CD8-positive, alpha-beta memory T cell (primary cell): ENCODE results near the gene GALNT7. TPM values are rescaled to one million over a fixed set of nuclear protein-coding genes. Genes with fewer than 3 reads are reported as not detected.

Experiments
- CTCF ChIA-PET: fragments of 350-600 bp; sonication (Branson Sonifier 250); formaldehyde crosslinking; loops from one replicate; lab custom pipeline; 2021; ENCODE audit warnings: antibody characterized with exemption; lab: Charles Lee
- POLR2A ChIA-PET: fragments of 350-600 bp; sonication (Branson Sonifier 250); formaldehyde crosslinking; loops from one replicate; lab custom pipeline; 2021; ENCODE audit warnings: antibody characterized with exemption; lab: Charles Lee
- DNase-seq, 5 donors: peaks; one replicate each; pipeline versions ENCODE4 v3.0.0 to v3.0.0-alpha.2; 2020 to 2022; ENCODE audit warnings: mixed read lengths in 1 of 5
- H3K27ac ChIP-seq: one replicate; pipeline ENCODE4 v1.7.0; 2013; ENCODE audit warnings: low read depth, mild to moderate bottlenecking, low read length, moderate library complexity
- H3K27me3 ChIP-seq: 2 replicates; pipeline ENCODE4 v1.7.0; 2013; ENCODE audit warnings: low read length, mild to moderate bottlenecking; ENCODE audit not compliant: insufficient read depth, poor library complexity, severe bottlenecking
- H3K36me3 ChIP-seq: 2 replicates; pipeline ENCODE4 v1.7.0; 2013; ENCODE audit warnings: mild to moderate bottlenecking, low read length, moderate library complexity; ENCODE audit not compliant: insufficient read depth
- H3K4me1 ChIP-seq: 2 replicates; pipeline ENCODE4 v1.7.0; 2013; ENCODE audit warnings: mild to moderate bottlenecking, low read length, moderate library complexity; ENCODE audit not compliant: insufficient read depth
- H3K4me3 ChIP-seq: 2 replicates; pipeline ENCODE4 v1.7.0; 2013; ENCODE audit warnings: mild to moderate bottlenecking, low read length
- H3K9me3 ChIP-seq: 2 replicates; pipeline ENCODE4 v1.7.0; 2013; ENCODE audit warnings: mild to moderate bottlenecking, low read length
- H3K27ac Mint-ChIP-seq, 8 donors: one replicate each; pipeline ENCODE4 v1.8.0; 2020 to 2021; ENCODE audit warnings: mixed read lengths in 8 of 8, mild to moderate bottlenecking in 6 of 8, inconsistent platforms in 3 of 8, moderate library complexity in 3 of 8
- H3K27me3 Mint-ChIP-seq, 2 donors: one replicate each; pipeline ENCODE4 v1.8.0; 2020 to 2021; ENCODE audit warnings: mixed read lengths in 2 of 2, mild to moderate bottlenecking in 1 of 2, moderate library complexity in 1 of 2
- H3K36me3 Mint-ChIP-seq, 3 donors: one replicate each; pipeline ENCODE4 v1.8.0; 2020 to 2021; ENCODE audit warnings: mixed read lengths in 3 of 3, inconsistent platforms in 1 of 3, mild to moderate bottlenecking in 1 of 3
- H3K4me1 Mint-ChIP-seq, 3 donors: one replicate each; pipeline ENCODE4 v1.8.0; 2020 to 2021; ENCODE audit warnings: mixed read lengths in 3 of 3, inconsistent platforms in 1 of 3, mild to moderate bottlenecking in 1 of 3
- H3K4me3 Mint-ChIP-seq, 7 donors: one replicate each; pipeline ENCODE4 v1.8.0; 2020 to 2021; ENCODE audit warnings: mixed read lengths in 7 of 7, mild to moderate bottlenecking in 6 of 7, moderate library complexity in 4 of 7, inconsistent platforms in 2 of 7
- H3K9me3 Mint-ChIP-seq, 5 donors: one replicate each; pipeline ENCODE4 v1.8.0; 2020 to 2022; ENCODE audit warnings: mixed read lengths in 5 of 5, mild to moderate bottlenecking in 3 of 5, moderate library complexity in 2 of 5, inconsistent platforms in 1 of 5
- polyA plus RNA-seq: library from polyadenylated mRNA; unstranded; fragments of 300-500 nt; fragmentation: Illumina TruSeq; gene quantifications from one replicate; pipeline ENCODE4 v1.2.3, GENCODE V29; 2021
- total RNA-seq, 2 experiments: library from RNA; stranded (reverse); gene quantifications; one replicate each; pipeline ENCODE4 v1.2.3, GENCODE V29; 2021

Gene GALNT7
- total and polyA plus RNA-seq, 3 experiments from 2014 or later = 10.0 to 18.0 (median 16.7) TPM

- H3K27me3 Mint-ChIP-seq = no peaks in the 10 kb centered on the region
- H3K4me1 Mint-ChIP-seq = peaks cover 14 to 30% (median 28%) of the 10 kb centered on the region in 3 donors
- peaks cover 0 to 2% (median 0%) of the 10 kb centered on the region in 3 donors for H3K36me3 Mint-ChIP-seq
- Histone ChIP-seq H3K4me1 (no peaks in the 10 kb centered on the region), H3K36me3 (no peaks in the 10 kb centered on the region), H3K9me3 (no peaks in the 10 kb centered on the region), H3K27me3 (no peaks in the 10 kb centered on the region), H3K27ac (no peak overlapping the region), H3K4me3 (no peak overlapping the region)
- ChIA-PET POLR2A (no interaction called here), CTCF (no interaction called here)
- no peak overlapping the region for H3K27ac Mint-ChIP-seq
- no peak overlapping the region for H3K4me3 Mint-ChIP-seq
- DNase-seq = no peak
- no peaks in the 10 kb centered on the region for H3K9me3 Mint-ChIP-seq
Observed at GRCh38 chr4:173242466-173243250, 74.0 kb downstream of the GALNT7 start.

DNA sequence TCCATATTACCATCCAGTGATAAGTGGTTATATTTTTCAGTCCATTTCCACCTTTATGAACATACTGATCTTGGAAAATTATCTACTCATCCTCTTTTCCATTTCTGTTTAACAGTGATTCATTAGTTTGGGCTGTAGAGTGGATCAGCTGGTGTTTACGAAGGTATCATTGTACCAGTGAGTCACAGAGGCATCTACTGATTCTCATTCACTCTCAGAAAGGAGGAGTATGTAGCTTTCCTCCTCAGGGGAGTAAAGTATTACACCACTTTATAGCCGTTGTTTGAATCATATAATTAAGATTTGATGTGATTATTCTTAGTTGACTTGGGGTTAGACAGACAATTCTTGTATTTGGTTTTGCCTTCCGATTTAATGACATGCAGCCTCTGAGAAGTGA, 74.7 kb downstream of the GALNT7 start:
- Mint-ChIP-seq H3K27me3 (no peaks in the 10 kb centered on the region), H3K4me3 (no peak overlapping the region), H3K9me3 (no peaks in the 10 kb centered on the region), H3K36me3 (peaks cover 0 to 4% (median 2%) of the 10 kb centered on the region in 3 donors), H3K4me1 (peaks cover 14 to 33% (median 28%) of the 10 kb centered on the region in 3 donors), H3K27ac (peak overlapping the region in 1 of 8 donors; percentile 28)
- no peak overlapping the region for H3K4me3 ChIP-seq
- no peak overlapping the region for H3K27ac ChIP-seq
- POLR2A ChIA-PET = no interaction called here
- no peaks in the 10 kb centered on the region for H3K9me3 ChIP-seq
- H3K4me1 ChIP-seq = no peaks in the 10 kb centered on the region
- H3K27me3 ChIP-seq = no peaks in the 10 kb centered on the region
- no peaks in the 10 kb centered on the region for H3K36me3 ChIP-seq
- DNase-seq = no peak
- CTCF ChIA-PET = no interaction called here

GRCh38 chr4:173243917-173244658, 75.5 kb downstream of the GALNT7 start:
- Histone ChIP-seq H3K36me3 (no peaks in the 10 kb centered on the region), H3K4me3 (no peak overlapping the region), H3K27me3 (no peaks in the 10 kb centered on the region), H3K27ac (no peak overlapping the region), H3K4me1 (no peaks in the 10 kb centered on the region), H3K9me3 (no peaks in the 10 kb centered on the region)
- DNase-seq = no peak
- Mint-ChIP-seq H3K36me3 (peaks cover 0 to 4% (median 2%) of the 10 kb centered on the region in 3 donors), H3K9me3 (no peaks in the 10 kb centered on the region), H3K27me3 (no peaks in the 10 kb centered on the region), H3K27ac (peak overlapping the region in 1 of 8 donors; percentile 28), H3K4me3 (no peak overlapping the region), H3K4me1 (peaks cover 14 to 33% (median 28%) of the 10 kb centered on the region in 3 donors)
- ChIA-PET CTCF (no interaction called here), POLR2A (no interaction called here)

GRCh38 chr4:173245952-173246351, 77.3 kb downstream of the GALNT7 start:
- POLR2A ChIA-PET = no interaction called here
- Mint-ChIP-seq H3K4me3 (no peak overlapping the region), H3K36me3 (peaks cover 5 to 11% (median 8%) of the 10 kb centered on the region in 3 donors), H3K27ac (no peak overlapping the region), H3K27me3 (no peaks in the 10 kb centered on the region), H3K9me3 (no peaks in the 10 kb centered on the region), H3K4me1 (peaks cover 18 to 36% (median 28%) of the 10 kb centered on the region in 3 donors)
- Histone ChIP-seq H3K27me3 (no peaks in the 10 kb centered on the region), H3K9me3 (no peaks in the 10 kb centered on the region), H3K36me3 (no peaks in the 10 kb centered on the region), H3K4me1 (no peaks in the 10 kb centered on the region), H3K27ac (no peak overlapping the region), H3K4me3 (no peak overlapping the region)
- DNase-seq = no peak
- CTCF ChIA-PET = interaction anchor here (1.6 kb wide), 1 partner anchor 11 kb away, joined by 4 read pairs; no protein-coding TSS in a partner anchor

DNA sequence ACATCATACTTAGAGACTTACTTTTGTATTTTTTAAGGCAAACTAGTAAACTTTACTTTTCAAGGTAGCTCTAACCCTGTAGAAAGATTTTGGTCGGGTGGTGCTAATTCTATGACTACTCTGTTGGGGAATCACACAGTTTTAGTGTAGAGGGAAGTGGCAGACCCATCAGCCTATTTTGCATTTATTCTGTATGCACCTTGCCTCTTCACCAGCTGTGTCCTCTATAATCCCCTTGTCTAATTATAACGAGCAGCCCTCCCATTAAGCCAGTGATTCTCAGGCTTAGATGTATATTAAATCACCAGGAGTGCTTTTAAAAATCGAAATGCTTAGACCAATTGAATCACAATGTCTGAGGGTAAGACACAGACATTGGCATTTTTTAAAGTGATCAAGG, 78.1 kb downstream of the GALNT7 start:
- H3K4me1 ChIP-seq = no peaks in the 10 kb centered on the region
- DNase-seq = no peak
- no peak overlapping the region for H3K4me3 ChIP-seq
- H3K27me3 ChIP-seq = no peaks in the 10 kb centered on the region
- ChIA-PET CTCF (interaction anchor here (1.6 kb wide), 1 partner anchor 10 kb away, joined by 4 read pairs; no protein-coding TSS in a partner anchor), POLR2A (no interaction called here)
- H3K27ac ChIP-seq = no peak overlapping the region
- no peaks in the 10 kb centered on the region for H3K36me3 ChIP-seq
- Mint-ChIP-seq H3K27ac (no peak overlapping the region), H3K9me3 (no peaks in the 10 kb centered on the region), H3K36me3 (peaks cover 5 to 14% (median 8%) of the 10 kb centered on the region in 3 donors), H3K27me3 (no peaks in the 10 kb centered on the region), H3K4me3 (no peak overlapping the region), H3K4me1 (peaks cover 20 to 30% (median 24%) of the 10 kb centered on the region in 3 donors)
- H3K9me3 ChIP-seq = no peaks in the 10 kb centered on the region

DNA sequence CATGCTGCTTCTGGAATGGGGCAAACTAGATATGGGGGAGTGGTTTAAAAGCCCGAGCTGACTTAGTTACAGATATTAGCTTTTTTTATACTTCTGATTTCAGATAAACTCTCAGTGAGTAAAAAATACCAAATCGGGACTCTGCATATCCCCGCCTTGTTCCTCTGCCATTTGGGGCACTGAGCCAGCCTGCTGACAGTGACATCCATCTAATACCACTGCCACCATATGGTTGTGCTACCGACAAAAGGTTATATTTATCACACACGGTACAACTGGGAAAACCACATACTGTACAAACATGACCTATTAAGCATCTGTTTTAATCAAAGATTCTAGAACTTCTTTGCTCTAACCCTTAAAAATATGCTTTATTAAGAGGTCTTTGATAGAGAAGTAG, 78.7 kb downstream of the GALNT7 start:
- CTCF ChIA-PET = no interaction called here
- H3K4me1 Mint-ChIP-seq = peaks cover 18 to 25% (median 19%) of the 10 kb centered on the region in 3 donors

DNA sequence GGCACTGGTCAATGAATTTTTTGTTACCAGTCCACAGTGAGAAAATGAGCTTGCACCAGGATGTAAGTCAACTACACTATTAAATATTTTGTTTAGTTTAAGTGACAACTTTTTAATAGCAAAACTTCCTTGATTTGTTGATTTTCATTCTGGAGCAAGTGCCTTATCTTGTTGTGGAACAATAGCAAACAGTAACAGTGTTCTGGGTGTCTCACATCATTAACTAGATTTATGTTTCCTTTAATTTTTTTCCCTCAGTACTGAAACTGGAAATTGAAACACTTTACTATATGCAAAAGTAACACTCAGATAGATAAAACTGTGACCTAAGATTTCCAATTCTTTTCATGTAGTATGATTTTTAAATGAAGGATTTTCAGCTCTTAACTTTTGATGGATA, 80.1 kb downstream of the GALNT7 start:
- POLR2A ChIA-PET = no interaction called here

More for the DNA sequence above, 78.7 kb downstream of the GALNT7 start:
- Mint-ChIP-seq H3K9me3 (no peaks in the 10 kb centered on the region), H3K27me3 (no peaks in the 10 kb centered on the region), H3K4me3 (no peak overlapping the region), H3K36me3 (peaks cover 5 to 14% (median 8%) of the 10 kb centered on the region in 3 donors), H3K27ac (peak overlapping the region in 1 of 8 donors; percentile 81)
- Histone ChIP-seq H3K9me3 (no peaks in the 10 kb centered on the region), H3K4me1 (no peaks in the 10 kb centered on the region), H3K27ac (no peak overlapping the region), H3K4me3 (no peak overlapping the region), H3K27me3 (no peaks in the 10 kb centered on the region), H3K36me3 (no peaks in the 10 kb centered on the region)
- POLR2A ChIA-PET = no interaction called here
- no peak for DNase-seq

More for the DNA sequence above, 80.1 kb downstream of the GALNT7 start:
- no peak overlapping the region for H3K4me3 ChIP-seq
- H3K36me3 ChIP-seq = no peaks in the 10 kb centered on the region
- no peaks in the 10 kb centered on the region for H3K27me3 Mint-ChIP-seq
- H3K9me3 Mint-ChIP-seq = no peaks in the 10 kb centered on the region
- CTCF ChIA-PET = interaction anchor here (1.2 kb wide), 1 partner anchor 9 kb away, joined by 3 read pairs; no protein-coding TSS in a partner anchor
- no peak overlapping the region for H3K27ac ChIP-seq
- H3K36me3 Mint-ChIP-seq = peaks cover 5 to 16% (median 8%) of the 10 kb centered on the region in 3 donors
- H3K4me1 ChIP-seq = no peaks in the 10 kb centered on the region
- no peak overlapping the region for H3K4me3 Mint-ChIP-seq
- H3K27ac Mint-ChIP-seq = no peak overlapping the region
- H3K27me3 ChIP-seq = no peaks in the 10 kb centered on the region
- no peak for DNase-seq
- peaks cover 5 to 29% (median 18%) of the 10 kb centered on the region in 3 donors for H3K4me1 Mint-ChIP-seq
- no peaks in the 10 kb centered on the region for H3K9me3 ChIP-seq
